ENCODE measurements around the gene NEU1.

DNA sequence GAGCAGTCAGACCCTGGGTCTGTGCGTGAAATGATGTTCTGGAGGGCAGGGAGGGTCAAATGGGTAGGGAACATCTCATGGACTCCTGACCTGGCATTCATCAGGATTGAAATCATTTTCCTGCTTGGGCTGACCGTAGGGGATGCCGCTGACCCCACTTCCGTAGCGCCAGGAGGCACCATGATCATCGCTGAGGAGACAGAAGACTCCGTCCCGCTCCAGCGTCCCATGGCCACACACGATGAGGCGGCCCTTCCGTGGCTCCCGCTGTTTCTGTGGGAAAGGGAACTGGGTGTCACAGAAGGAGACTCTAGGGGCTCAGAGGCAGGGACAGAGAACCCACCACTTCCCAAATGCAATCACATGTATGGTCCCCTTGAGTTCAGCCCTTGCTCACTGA lies 2.3 kb downstream of the NEU1 start:
- no peak for TF ChIP-seq EZH2 (IDR thresholded peaks at IDR 0.05; ENCODE audit: insufficient read depth, poor library complexity, severe bottlenecking)
- no peak for TF ChIP-seq EZH2phosphoT487 (IDR thresholded peaks at IDR 0.05; ENCODE audit: insufficient read depth, low read depth)
